A673 (cell line): ENCODE data around the gene OR14K1. TPM values are rescaled to one million over a fixed set of nuclear protein-coding genes. Genes with fewer than 3 reads are reported as not detected.
"Not testable (repeated sequence)": the region's sequence is repeated elsewhere in the genome, so short reads cannot be mapped to it uniquely, and the experiment has no call there.

Experiments used
- Bru-seq: library from RNA; stranded (reverse); fragments of 400-500 nt; gene quantifications from one replicate; lab custom pipeline; 2021; lab: Mats Ljungman, UMichigan
- BruChase-seq, 2 experiments: library from RNA; stranded (reverse); fragments of 400-500 nt; gene quantifications; one replicate each; lab custom pipeline; 2021; lab: Mats Ljungman, UMichigan
- BruUV-seq: library from RNA; stranded (reverse); fragments of 400-500 nt; replicated peaks from 2 replicates; lab custom pipeline; 2021; lab: Mats Ljungman, UMichigan
- CTCF ChIA-PET: fragments of 300-600 bp; sonication (Branson Sonifier 250); formaldehyde crosslinking; loops from one replicate; lab custom pipeline; 2022; ENCODE audit warnings: antibody characterized with exemption; lab: Charles Lee
- POLR2A ChIA-PET: fragments of 300-600 bp; sonication (Branson Sonifier 250); formaldehyde crosslinking; loops from one replicate; lab custom pipeline; 2022; ENCODE audit warnings: antibody characterized with exemption; ENCODE audit not compliant: low non-redundant PET; lab: Charles Lee
- DNase-seq: peaks from one replicate; pipeline ENCODE4 v3.0.0-alpha.2; 2015; ENCODE audit warnings: low spot score
- H3K27ac ChIP-seq: fragments of 200-600 bp; sonication (generic); 2 replicates; pipeline ENCODE4 v1.5.1; 2016; ENCODE audit warnings: mixed run types, low read depth, mild to moderate bottlenecking, mixed read lengths, antibody characterized with exemption, low read length; ENCODE audit not compliant: poor library complexity, severe bottlenecking
- H3K27me3 ChIP-seq: fragments of 200-600 bp; sonication (generic); replicated peaks from 2 replicates; pipeline ENCODE4 v1.6.1; 2017; ENCODE audit warnings: mixed run types, low read depth, mild to moderate bottlenecking, mixed read lengths, antibody characterized with exemption, low read length; ENCODE audit not compliant: insufficient read depth, poor library complexity
- H3K36me3 ChIP-seq: fragments of 200-600 bp; sonication (generic); 2 replicates; pipeline ENCODE4 v1.6.1; 2016; ENCODE audit warnings: mixed run types, mild to moderate bottlenecking, mixed read lengths, antibody characterized with exemption, low read length; ENCODE audit not compliant: insufficient read depth, poor library complexity, severe bottlenecking
- H3K4me1 ChIP-seq: fragments of 200-600 bp; sonication (generic); 2 replicates; pipeline ENCODE4 v1.6.1; 2017; ENCODE audit warnings: mixed run types, mild to moderate bottlenecking, mixed read lengths, antibody characterized with exemption, low read length; ENCODE audit not compliant: insufficient read depth, poor library complexity, severe bottlenecking
- H3K4me3 ChIP-seq: fragments of 200-600 bp; sonication (generic); 2 replicates; pipeline ENCODE4 v1.5.1; 2016; ENCODE audit warnings: low read depth, mixed run types, mild to moderate bottlenecking, mixed read lengths, low read length; ENCODE audit not compliant: poor library complexity, severe bottlenecking
- H3K9me3 ChIP-seq: fragments of 200-600 bp; sonication (generic); 2 replicates; pipeline ENCODE4 v1.6.1; 2016; ENCODE audit warnings: mixed run types, low read depth, mild to moderate bottlenecking, mixed read lengths, antibody characterized with exemption, low read length; ENCODE audit not compliant: poor library complexity, severe bottlenecking
- EZH2 ChIP-seq: fragments of 200-600 bp; sonication (generic); IDR thresholded peaks from 2 replicates; pipeline ENCODE4 v1.6.1; 2017; ENCODE audit warnings: borderline replicate concordance, low read depth, mild to moderate bottlenecking, mixed read lengths, antibody characterized with exemption, low read length; ENCODE audit not compliant: poor library complexity, severe bottlenecking
- intact Hi-C: fragments of 100-400 bp; cut with micrococcal nuclease; formaldehyde crosslinking; loops from one replicate; pipeline ENCODE4 v1.10.0; 2022; ENCODE audit not compliant: unreplicated experiment
- long read RNA-seq: library from polyadenylated mRNA; stranded (forward); transcript quantifications from one replicate; pipeline ENCODE4 v2.0.0, GENCODE V29; 2022
- total RNA-seq: library from RNA; stranded (reverse); gene quantifications from 2 replicates; pipeline ENCODE4 v1.2.3, GENCODE V29; 2021
- TF ChIP-seq, protein P1 (sequence below): fragments of 300-800, 200-600 bp; sonication (generic); conservative IDR thresholded peaks from 2 replicates; pipeline ENCODE4 v1.5.1; 2017; ENCODE audit warnings: low read depth, mild to moderate bottlenecking, antibody characterized with exemption, low read length, moderate library complexity, mixed read lengths

The OR14K1 gene, protein sequence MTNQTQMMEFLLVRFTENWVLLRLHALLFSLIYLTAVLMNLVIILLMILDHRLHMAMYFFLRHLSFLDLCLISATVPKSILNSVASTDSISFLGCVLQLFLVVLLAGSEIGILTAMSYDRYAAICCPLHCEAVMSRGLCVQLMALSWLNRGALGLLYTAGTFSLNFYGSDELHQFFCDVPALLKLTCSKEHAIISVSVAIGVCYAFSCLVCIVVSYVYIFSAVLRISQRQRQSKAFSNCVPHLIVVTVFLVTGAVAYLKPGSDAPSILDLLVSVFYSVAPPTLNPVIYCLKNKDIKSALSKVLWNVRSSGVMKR
- not detected in 2 replicates for total RNA-seq
- Bru-seq, nascent RNA = not detected
- not detected for BruChase-seq, experiment 1, labeled RNA remaining after a 2-hour chase
- not detected for BruChase-seq, experiment 2, labeled RNA remaining after a 6-hour chase
- long read RNA-seq = 0 reads

DNA sequence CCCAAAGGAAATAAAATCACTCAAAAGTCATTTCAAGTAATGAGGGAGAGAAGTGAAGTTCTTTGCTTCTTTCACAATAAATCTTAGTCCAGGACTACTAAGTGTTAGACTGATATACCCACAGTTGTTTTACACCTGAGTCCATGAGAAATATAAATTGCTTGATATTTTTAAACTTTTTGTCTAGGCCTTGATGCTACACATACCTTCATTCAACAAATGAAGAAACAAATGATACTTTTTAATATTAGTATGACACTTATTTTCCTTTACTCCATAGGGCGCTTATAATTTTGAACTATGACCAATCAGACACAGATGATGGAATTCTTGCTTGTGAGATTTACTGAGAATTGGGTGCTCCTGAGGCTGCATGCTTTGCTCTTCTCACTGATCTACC is at the start of gene OR14K1:
OR14K1 (plus strand) TSS at position 301 of the 400 bp plus-strand sequence; CDS start at position 301, 0 bp downstream.
- ChIA-PET CTCF (no interaction called here), POLR2A (no interaction called here)
- no peak within 1 kb of the TSS for H3K4me3 ChIP-seq
- peaks cover 2% of the 10 kb centered on the region for H3K9me3 ChIP-seq
- TF ChIP-seq EZH2 = no peak
- TF ChIP-seq, protein P1, sequence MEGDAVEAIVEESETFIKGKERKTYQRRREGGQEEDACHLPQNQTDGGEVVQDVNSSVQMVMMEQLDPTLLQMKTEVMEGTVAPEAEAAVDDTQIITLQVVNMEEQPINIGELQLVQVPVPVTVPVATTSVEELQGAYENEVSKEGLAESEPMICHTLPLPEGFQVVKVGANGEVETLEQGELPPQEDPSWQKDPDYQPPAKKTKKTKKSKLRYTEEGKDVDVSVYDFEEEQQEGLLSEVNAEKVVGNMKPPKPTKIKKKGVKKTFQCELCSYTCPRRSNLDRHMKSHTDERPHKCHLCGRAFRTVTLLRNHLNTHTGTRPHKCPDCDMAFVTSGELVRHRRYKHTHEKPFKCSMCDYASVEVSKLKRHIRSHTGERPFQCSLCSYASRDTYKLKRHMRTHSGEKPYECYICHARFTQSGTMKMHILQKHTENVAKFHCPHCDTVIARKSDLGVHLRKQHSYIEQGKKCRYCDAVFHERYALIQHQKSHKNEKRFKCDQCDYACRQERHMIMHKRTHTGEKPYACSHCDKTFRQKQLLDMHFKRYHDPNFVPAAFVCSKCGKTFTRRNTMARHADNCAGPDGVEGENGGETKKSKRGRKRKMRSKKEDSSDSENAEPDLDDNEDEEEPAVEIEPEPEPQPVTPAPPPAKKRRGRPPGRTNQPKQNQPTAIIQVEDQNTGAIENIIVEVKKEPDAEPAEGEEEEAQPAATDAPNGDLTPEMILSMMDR = no peak
- H3K27ac ChIP-seq = no peak within 1 kb of the TSS
- no peaks in the 10 kb centered on the region for H3K4me1 ChIP-seq
- no peaks in the 10 kb centered on the region for H3K36me3 ChIP-seq
- no peak for DNase-seq
- intact Hi-C loops = no loop called here
- H3K27me3 ChIP-seq = no peaks in the 10 kb centered on the region
- BruUV-seq = no TSS peak

DNA sequence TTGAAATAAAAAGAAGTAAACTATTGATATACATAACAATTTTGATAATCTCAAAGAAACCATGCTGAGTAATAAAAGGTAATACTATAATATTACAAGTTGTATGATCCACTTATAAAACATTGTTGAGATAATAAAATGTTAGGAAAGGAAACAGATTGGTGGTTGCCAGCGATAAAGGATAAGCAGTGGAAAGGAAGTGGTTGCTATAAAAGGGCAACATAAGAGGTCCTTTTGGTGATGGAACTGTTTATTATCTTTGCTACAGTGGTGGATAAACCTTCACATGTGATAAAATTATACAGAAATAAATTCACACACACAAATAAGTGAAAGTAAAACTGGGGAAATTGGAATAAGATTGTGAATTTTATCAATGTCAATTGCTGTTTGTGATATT is 37.1 kb upstream of the OR14K1 start:
- no TSS peak for BruUV-seq
- no peak for TF ChIP-seq EZH2
- TF ChIP-seq, protein P1 = no peak

DNA sequence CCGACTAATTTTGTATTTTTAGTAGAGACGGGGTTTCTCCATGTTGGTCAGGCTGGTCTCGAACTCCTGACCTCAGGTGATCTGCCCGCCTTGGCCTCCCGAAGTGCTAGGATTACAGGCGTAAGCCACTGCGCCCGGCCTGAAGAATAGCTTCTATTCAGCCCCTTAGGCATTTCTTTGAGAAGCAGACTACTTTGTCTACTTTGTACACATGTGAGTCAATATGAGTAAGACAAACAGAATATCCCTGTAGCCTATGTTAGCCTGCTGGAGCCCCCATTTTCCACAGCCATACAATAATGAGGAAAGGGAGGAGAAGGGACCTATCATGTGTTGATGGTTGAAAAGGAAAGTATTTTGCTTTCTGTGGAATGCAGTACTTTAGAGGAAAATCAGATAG is 27.7 kb upstream of the OR14K1 start:
- intact Hi-C loops, DNase-seq, CTCF ChIA-PET, BruUV-seq, H3K4me1 ChIP-seq, POLR2A ChIA-PET, H3K27me3 ChIP-seq, H3K27ac ChIP-seq, H3K36me3 ChIP-seq, H3K9me3 ChIP-seq, H3K4me3 ChIP-seq: not testable (repeated sequence)

More for the DNA sequence above, 37.1 kb upstream of the OR14K1 start:
- no peaks in the 10 kb centered on the region for H3K27me3 ChIP-seq
- H3K36me3 ChIP-seq = no peaks in the 10 kb centered on the region
- no peaks in the 10 kb centered on the region for H3K9me3 ChIP-seq
- no peak overlapping the region for H3K4me3 ChIP-seq
- POLR2A ChIA-PET = no interaction called here
- intact Hi-C loops = no loop called here
- H3K4me1 ChIP-seq = no peaks in the 10 kb centered on the region
- DNase-seq = no peak
- no peak overlapping the region for H3K27ac ChIP-seq
- CTCF ChIA-PET = no interaction called here
